Common myeloid progenitor, CD34-positive (primary cell): ENCODE results near the gene ERGIC1.

ENCODE experiments used
- CTCF ChIA-PET: fragments of 350-600 bp; sonication (Branson Sonifier 250); formaldehyde crosslinking; loops from one replicate; lab custom pipeline; 2021; ENCODE audit warnings: antibody characterized with exemption; lab: Charles Lee
- POLR2A ChIA-PET: fragments of 350-600 bp; sonication (Branson Sonifier 250); formaldehyde crosslinking; loops from one replicate; lab custom pipeline; 2021; ENCODE audit warnings: antibody characterized with exemption; lab: Charles Lee
- DNase-seq, 3 donors: peaks; one replicate each; pipeline versions ENCODE4 v3.0.0 to v3.0.0-alpha.2; 2013
- H3K27ac ChIP-seq, 2 experiments: 1 replicate in 1 of 2; 2 replicates in 1 of 2; pipeline ENCODE4 v1.7.0; 2013; ENCODE audit warnings: inconsistent platforms in 2 of 2, low read length in 2 of 2, mild to moderate bottlenecking in 2 of 2, low read depth in 1 of 2, moderate library complexity in 1 of 2; ENCODE audit not compliant: severe bottlenecking in 2 of 2, insufficient read depth in 1 of 2, poor library complexity in 1 of 2
- H3K27me3 ChIP-seq, 5 experiments: replicated peaks in 2 of 5; 1 replicate in 3 of 5; 2 replicates in 2 of 5; pipeline versions ENCODE4 v1.6.1 to v1.7.0; 2013; ENCODE audit warnings: low read length in 4 of 5, mild to moderate bottlenecking in 2 of 5, moderate library complexity in 2 of 5, inconsistent platforms in 1 of 5; ENCODE audit not compliant: insufficient read depth in 5 of 5, control insufficient read depth in 4 of 5
- H3K36me3 ChIP-seq, 4 experiments: 1 replicate in 2 of 4; 2 replicates in 2 of 4; pipeline versions ENCODE4 v1.6.1 to v1.7.0; 2013; ENCODE audit warnings: low read length in 3 of 4, control low read depth in 1 of 4, mild to moderate bottlenecking in 1 of 4; ENCODE audit not compliant: control insufficient read depth in 4 of 4, insufficient read depth in 4 of 4
- H3K4me1 ChIP-seq, 4 experiments: 1 replicate in 3 of 4; 2 replicates in 1 of 4; pipeline versions ENCODE4 v1.6.1 to v1.7.1; 2013; ENCODE audit warnings: low read length in 3 of 4, mild to moderate bottlenecking in 3 of 4, control low read depth in 1 of 4, inconsistent platforms in 1 of 4, moderate library complexity in 1 of 4; ENCODE audit not compliant: control insufficient read depth in 4 of 4, insufficient read depth in 4 of 4; ENCODE audit errors: control extremely low read depth in 1 of 4
- H3K4me3 ChIP-seq, 7 experiments: 1 replicate in 4 of 7; 2 replicates in 3 of 7; pipeline versions ENCODE4 v1.5.1 to v1.7.0; 2013; ENCODE audit warnings: mild to moderate bottlenecking in 7 of 7, low read length in 6 of 7, moderate library complexity in 6 of 7, inconsistent platforms in 2 of 7, low read depth in 2 of 7, control low read depth in 1 of 7; ENCODE audit not compliant: insufficient read depth in 4 of 7, control insufficient read depth in 1 of 7; ENCODE audit errors: extremely low read depth in 1 of 7
- H3K9me3 ChIP-seq, 5 experiments: 1 replicate in 4 of 5; 2 replicates in 1 of 5; pipeline versions ENCODE4 v1.6.1 to v1.7.1; 2013; ENCODE audit warnings: low read length in 4 of 5, mild to moderate bottlenecking in 2 of 5, inconsistent platforms in 1 of 5, low read depth in 1 of 5, moderate library complexity in 1 of 5; ENCODE audit not compliant: control insufficient read depth in 4 of 5, insufficient read depth in 2 of 5; ENCODE audit errors: control extremely low read depth in 1 of 5
- WGBS: methylation state at CpG from one replicate; pipeline ENCODE4 v1.1.5; 2013; ENCODE audit not compliant: insufficient coverage; 5-methylcytosine and 5-hydroxymethylcytosine counted together

The ERGIC1 gene

DNA sequence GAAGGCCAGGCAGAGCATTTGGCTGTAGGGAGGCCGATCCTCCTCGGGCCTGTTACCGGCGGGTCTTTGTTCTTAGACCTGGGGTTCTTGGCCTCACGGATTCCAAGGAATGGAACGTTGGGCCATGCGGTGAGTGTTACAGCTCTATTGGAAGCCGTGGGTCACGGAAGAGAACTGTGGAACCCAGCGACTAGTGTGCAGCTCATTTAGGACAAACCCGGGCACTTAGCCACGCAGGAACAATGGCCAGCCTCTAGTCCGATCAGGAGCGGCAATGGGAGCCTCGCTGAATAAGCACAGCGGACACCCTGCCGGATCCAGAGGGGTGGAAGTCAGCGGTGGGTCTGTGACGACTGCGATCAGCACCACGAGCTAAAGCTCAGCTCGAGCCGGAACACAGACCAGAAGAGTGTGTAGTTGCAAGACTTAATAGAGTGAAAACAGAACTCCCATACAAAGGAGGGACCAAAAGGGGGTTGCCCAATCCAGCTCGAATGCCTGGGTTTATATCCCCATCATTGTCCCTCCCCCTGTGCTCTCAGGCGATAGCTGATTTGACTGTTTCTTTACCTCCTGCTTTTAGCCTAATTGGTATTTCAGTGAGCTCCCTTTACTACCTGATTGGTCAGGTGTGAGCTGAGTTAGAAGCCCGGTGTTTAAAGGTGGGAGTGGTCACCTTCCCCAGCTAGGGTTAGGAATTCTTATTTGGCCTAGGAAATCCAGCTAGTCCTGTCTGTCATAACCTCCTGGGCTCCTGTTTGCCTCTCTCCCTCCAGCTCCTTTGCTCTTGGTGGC, 71.5 kb downstream of the ERGIC1 start:
- DNase-seq, result no peak
- CTCF ChIA-PET, result interaction anchor here (0.7 to 2.2 kb wide), 11 partner anchors 10 to 192 kb away, joined by 3 to 15 read pairs (median 5); no protein-coding TSS in a partner anchor
- 99% methylated on average over 24 of the region's 26 CpGs for WGBS
- Histone ChIP-seq H3K27me3 (no peaks in the 10 kb centered on the region), H3K4me1 (peaks cover 0 to 30% (median 12%) of the 10 kb centered on the region in 4 experiments), H3K9me3 (no peaks in the 10 kb centered on the region), H3K27ac (peak overlapping the region in 1 of 2 experiments; percentile 43), H3K4me3 (no peak overlapping the region), H3K36me3 (peaks cover 0 to 51% (median 29%) of the 10 kb centered on the region in 4 experiments)
- POLR2A ChIA-PET, result interaction anchor here (1.0 kb wide), 1 partner anchor 8 kb away, joined by 3 read pairs; no protein-coding TSS in a partner anchor

DNA sequence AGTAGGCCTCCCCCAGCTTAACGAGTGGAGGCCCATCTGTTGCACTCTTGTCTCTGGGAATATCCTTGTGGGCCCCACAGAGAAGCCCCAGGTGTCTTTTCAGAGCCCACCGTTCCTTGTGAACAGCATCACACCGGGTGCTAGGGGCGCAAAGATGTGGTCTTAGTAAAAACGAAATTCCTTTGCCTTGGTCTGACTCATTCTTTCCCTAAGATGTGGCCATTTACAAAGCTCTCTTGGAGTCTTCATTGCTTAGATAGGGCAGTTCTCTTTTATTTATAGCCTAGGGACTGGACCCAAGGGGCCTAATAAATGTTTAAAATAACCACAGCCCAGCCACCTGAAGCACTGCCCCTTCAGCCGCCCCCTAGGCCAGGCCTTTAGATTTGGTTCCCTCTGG, 72.4 kb downstream of the ERGIC1 start:
- no peak for DNase-seq
- Histone ChIP-seq H3K4me3 (no peak overlapping the region), H3K36me3 (peaks cover 0 to 56% (median 32%) of the 10 kb centered on the region in 4 experiments), H3K9me3 (no peaks in the 10 kb centered on the region), H3K27ac (peak overlapping the region in 1 of 2 experiments; percentile 43), H3K27me3 (no peaks in the 10 kb centered on the region), H3K4me1 (peaks cover 0 to 22% (median 8%) of the 10 kb centered on the region in 4 experiments)
- WGBS, result 96% methylated on average over 5 of the region's 6 CpGs
- ChIA-PET POLR2A (interaction anchor here (1.0 kb wide), 1 partner anchor 9 kb away, joined by 3 read pairs; no protein-coding TSS in a partner anchor), CTCF (interaction anchor here (0.9 to 2.2 kb wide), 9 partner anchors 9 to 193 kb away, joined by 3 to 15 read pairs (median 5); no protein-coding TSS in a partner anchor)

DNA sequence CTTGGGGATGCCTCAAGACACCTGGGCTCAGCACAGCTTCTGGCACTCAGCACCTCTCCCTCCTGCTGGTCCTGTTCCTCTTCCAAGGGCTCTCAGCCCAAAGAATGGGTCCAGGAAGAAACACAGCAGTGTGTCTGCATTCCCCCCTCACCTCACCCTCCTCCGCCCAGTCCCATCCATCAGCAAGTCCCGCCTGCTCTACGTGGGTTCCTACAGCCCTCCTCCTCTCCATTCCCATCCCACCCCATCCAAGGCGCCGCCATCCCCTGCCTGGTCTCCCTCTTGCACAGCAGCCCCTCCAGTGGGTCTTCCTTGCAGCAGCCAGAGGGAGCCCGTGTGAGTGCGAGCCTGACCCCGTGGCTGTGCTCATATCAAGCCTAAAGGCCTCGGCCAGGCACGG, 72.8 kb downstream of the ERGIC1 start:
- no peak overlapping the region for H3K27ac ChIP-seq
- WGBS, result 92% methylated on average over 8 of the region's 10 CpGs
- ChIA-PET POLR2A (no interaction called here), CTCF (interaction anchor here (0.9 to 1.9 kb wide), 6 partner anchors 9 to 193 kb away, joined by 3 to 15 read pairs (median 5); no protein-coding TSS in a partner anchor)
- no peak overlapping the region for H3K4me3 ChIP-seq
- H3K27me3 ChIP-seq, result no peaks in the 10 kb centered on the region
- H3K36me3 ChIP-seq, result peaks cover 0 to 57% (median 33%) of the 10 kb centered on the region in 4 experiments
- no peaks in the 10 kb centered on the region for H3K9me3 ChIP-seq
- DNase-seq, result no peak
- H3K4me1 ChIP-seq, result peaks cover 0 to 20% (median 8%) of the 10 kb centered on the region in 4 experiments

DNA sequence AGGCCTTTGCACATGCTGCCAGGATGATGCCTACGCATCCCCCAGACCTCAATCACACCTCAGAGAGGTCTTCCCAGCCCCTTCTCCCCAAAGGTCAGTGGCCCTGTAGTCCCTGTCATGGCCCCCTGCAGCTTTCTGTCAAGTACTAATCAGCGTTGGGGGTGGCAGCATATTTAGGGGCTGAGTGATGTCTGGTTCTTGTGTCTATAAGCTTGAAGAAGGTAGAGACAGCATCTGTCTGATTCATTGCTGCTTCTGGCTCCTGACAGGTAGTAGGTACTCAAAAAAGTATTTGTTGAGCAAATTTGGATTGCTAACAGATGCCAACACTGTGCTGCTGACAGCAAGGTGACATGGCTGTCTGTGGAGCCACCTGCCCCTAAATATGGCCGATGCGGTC, 73.6 kb downstream of the ERGIC1 start:
- no peak overlapping the region for H3K4me3 ChIP-seq
- CTCF ChIA-PET, result interaction anchor here (0.6 kb wide), 1 partner anchor 135 kb away, joined by 3 read pairs; no protein-coding TSS in a partner anchor

DNA sequence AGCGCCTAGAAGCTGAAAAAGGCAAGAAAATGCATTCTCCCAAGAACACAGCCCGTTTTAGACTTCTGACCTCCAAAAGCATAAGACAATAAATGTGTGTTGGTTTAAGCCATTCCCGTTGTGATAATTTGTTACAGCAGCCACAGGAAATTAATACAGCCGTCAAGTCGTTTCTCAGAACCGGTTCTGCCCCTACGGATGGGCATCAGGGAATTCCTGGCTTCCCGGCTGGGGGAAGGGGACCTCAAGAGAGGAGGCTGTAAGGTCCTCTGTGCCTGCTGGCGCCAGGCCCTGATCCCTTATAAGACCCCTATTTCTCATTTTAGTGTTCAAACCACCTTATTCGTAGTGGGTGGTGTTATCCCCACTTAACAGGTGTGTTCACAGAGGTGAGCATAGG, 74.6 kb downstream of the ERGIC1 start:
- Histone ChIP-seq H3K27ac (no peak overlapping the region), H3K36me3 (peaks cover 4 to 58% (median 35%) of the 10 kb centered on the region in 4 experiments), H3K4me1 (peaks cover 0 to 9% (median 4%) of the 10 kb centered on the region in 4 experiments), H3K27me3 (no peaks in the 10 kb centered on the region), H3K9me3 (no peaks in the 10 kb centered on the region), H3K4me3 (no peak overlapping the region)
- WGBS, result 90% methylated on average over 8 of the region's 10 CpGs
- POLR2A ChIA-PET, result no interaction called here
- CTCF ChIA-PET, result no interaction called here
- DNase-seq, result no peak

More for the DNA sequence above, 73.6 kb downstream of the ERGIC1 start:
- no peaks in the 10 kb centered on the region for H3K9me3 ChIP-seq
- no peak overlapping the region for H3K27ac ChIP-seq
- H3K36me3 ChIP-seq, result peaks cover 0 to 55% (median 31%) of the 10 kb centered on the region in 4 experiments
- no peaks in the 10 kb centered on the region for H3K27me3 ChIP-seq
- 97% methylated on average over 3 of the region's 4 CpGs for WGBS
- DNase-seq, result no peak
- H3K4me1 ChIP-seq, result peaks cover 0 to 17% (median 8%) of the 10 kb centered on the region in 4 experiments
- POLR2A ChIA-PET, result no interaction called here

DNA sequence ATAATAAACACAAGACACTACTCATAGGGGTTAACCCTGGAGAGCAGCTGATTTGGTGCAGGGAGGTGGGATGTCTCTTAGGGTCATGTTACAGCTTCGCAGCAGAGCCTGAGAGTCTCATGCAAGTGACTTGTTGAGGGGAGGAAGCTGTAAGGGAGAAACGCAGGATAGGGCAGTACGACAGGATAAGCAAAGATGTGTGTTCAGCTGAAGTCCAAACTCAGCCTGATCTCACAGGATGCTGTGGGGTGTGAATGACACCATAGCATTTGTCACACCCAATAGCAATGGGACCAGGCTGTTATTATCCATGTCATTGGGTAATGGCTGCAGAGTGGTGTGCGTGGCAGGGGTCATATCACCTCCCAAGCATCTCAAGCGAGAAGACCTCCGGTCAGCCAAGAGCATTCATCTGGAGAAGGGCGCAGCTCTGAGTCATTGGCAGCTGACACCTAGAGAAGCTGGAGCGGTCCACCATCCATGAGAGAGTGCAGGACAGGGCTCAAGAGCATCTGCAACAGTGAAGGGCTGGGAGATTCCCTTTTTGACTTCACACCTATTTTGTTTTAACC, 76.0 kb downstream of the ERGIC1 start:
- H3K4me1 ChIP-seq, result no peaks in the 10 kb centered on the region
- ChIA-PET CTCF (interaction anchor here (0.7 to 2.0 kb wide), 11 partner anchors 9 to 199 kb away, joined by 3 to 8 read pairs (median 3); no protein-coding TSS in a partner anchor), POLR2A (no interaction called here)
- 96% methylated on average over 8 of the region's 8 CpGs for WGBS
- no peaks in the 10 kb centered on the region for H3K9me3 ChIP-seq
- H3K36me3 ChIP-seq, result peaks cover 4 to 62% (median 40%) of the 10 kb centered on the region in 4 experiments
- H3K27me3 ChIP-seq, result no peaks in the 10 kb centered on the region
- H3K27ac ChIP-seq, result no peak overlapping the region
- DNase-seq, result no peak
- H3K4me3 ChIP-seq, result no peak overlapping the region
